Non-pigmented ciliary epithelial cell (primary cell): ENCODE results near the gene CATSPER1.

Experiments
- DNase-seq: peaks from one replicate; pipeline ENCODE4 v3.0.0-alpha.2; 2010; ENCODE audit warnings: low read depth

Gene CATSPER1

GRCh38 chr11:66002648-66003225 lies 23.5 kb downstream of the CATSPER1 start:
- no peak for DNase-seq

- DNase-seq = peak; percentile 92
Measured at GRCh38 chr11:66001942-66002647, 24.2 kb downstream of the CATSPER1 start, which contains the start of the genes BANF1 and EIF1AD. Gene BANF1, plus strand, starts transcription at chr11:66002503. Its CDS starts 748 bp downstream, at chr11:66003251. Gene EIF1AD, minus strand, starts transcription at chr11:66002157. Its CDS starts 1,768 bp downstream, at chr11:66000389.

- DNase-seq = no peak
Measured at GRCh38 chr11:65997286-65997685, 29.0 kb downstream of the CATSPER1 start.

GRCh38 chr11:65992056-65992455 lies 34.2 kb downstream of the CATSPER1 start:
- no peak for DNase-seq

- peak; percentile 91 for DNase-seq
Measured at GRCh38 chr11:65988791-65989592, 37.3 kb downstream of the CATSPER1 start.

- DNase-seq = no peak
Measured at GRCh38 chr11:65987336-65987735, 38.9 kb downstream of the CATSPER1 start.

GRCh38 chr11:65983589-65983987 lies 42.7 kb downstream of the CATSPER1 start:
- no peak for DNase-seq

- DNase-seq = no peak
Measured at GRCh38 chr11:65982824-65983588, 43.3 kb downstream of the CATSPER1 start.

- no peak for DNase-seq
Measured at GRCh38 chr11:65981972-65982823, 44.1 kb downstream of the CATSPER1 start.

GRCh38 chr11:65981101-65981740 lies 45.1 kb downstream of the CATSPER1 start:
- no peak for DNase-seq

- no peak for DNase-seq
Measured at GRCh38 chr11:65979261-65979759, 47.0 kb downstream of the CATSPER1 start.

GRCh38 chr11:65978391-65979238 lies 47.7 kb downstream of the CATSPER1 start:
- no peak for DNase-seq

GRCh38 chr11:65977621-65978390 lies 48.5 kb downstream of the CATSPER1 start:
- DNase-seq = no peak

- DNase-seq = no peak
Measured at GRCh38 chr11:65976216-65977176, 49.8 kb downstream of the CATSPER1 start.

GRCh38 chr11:65975771-65976170 lies 50.5 kb downstream of the CATSPER1 start:
- no peak for DNase-seq

GRCh38 chr11:65973439-65974110 lies 52.7 kb downstream of the CATSPER1 start:
- DNase-seq = no peak

- no peak for DNase-seq
Measured at GRCh38 chr11:65972116-65972515, 54.2 kb downstream of the CATSPER1 start.
